OCI-LY1 (cell line): ENCODE results near the gene CCNDBP1.

Experiments used
- H2AFZ ChIP-seq: fragments of 200-600 bp; sonication (generic), shearing (Covaris generic); 2 replicates; pipeline ENCODE4 v1.6.0; 2014; ENCODE audit warnings: antibody characterized with exemption, mild to moderate bottlenecking, low read length
- H3F3A ChIP-seq: fragments of 200-600 bp; sonication (generic), shearing (Covaris generic); 2 replicates; pipeline ENCODE4 v1.6.0; 2014; ENCODE audit warnings: mild to moderate bottlenecking, antibody characterized with exemption, low read length, moderate library complexity; ENCODE audit not compliant: insufficient read depth
- H3K27ac ChIP-seq: fragments of 200-600 bp; sonication (generic); 2 replicates; pipeline ENCODE4 v1.5.1; 2014; ENCODE audit warnings: low read length, mixed run types, mild to moderate bottlenecking, low read depth; ENCODE audit not compliant: poor library complexity, severe bottlenecking
- H3K27me3 ChIP-seq: fragments of 200-600 bp; sonication (generic); 2 replicates; pipeline ENCODE4 v1.6.0; 2014; ENCODE audit warnings: antibody characterized with exemption, mild to moderate bottlenecking, low read length, moderate library complexity; ENCODE audit not compliant: insufficient read depth
- H3K36me3 ChIP-seq: fragments of 200-600 bp; sonication (generic); 2 replicates; pipeline ENCODE4 v1.6.1; 2014; ENCODE audit warnings: mild to moderate bottlenecking, antibody characterized with exemption, low read length, moderate library complexity, mixed read lengths; ENCODE audit not compliant: insufficient read depth
- H3K4me1 ChIP-seq: fragments of 200-600 bp; sonication (generic); 2 replicates; pipeline ENCODE4 v1.5.1; 2014; ENCODE audit warnings: mild to moderate bottlenecking, low read length, moderate library complexity; ENCODE audit not compliant: insufficient read depth, severe bottlenecking
- H3K4me2 ChIP-seq: fragments of 200-600 bp; sonication (generic), shearing (Covaris generic); 2 replicates; pipeline ENCODE4 v1.6.1; 2014; ENCODE audit warnings: low read length
- H3K4me3 ChIP-seq: fragments of 200-600 bp; sonication (generic); 2 replicates; pipeline ENCODE4 v1.5.1; 2014; ENCODE audit warnings: low read length, low read depth, mild to moderate bottlenecking, mixed read lengths; ENCODE audit not compliant: poor library complexity, severe bottlenecking
- H3K79me2 ChIP-seq: fragments of 200-600 bp; shearing (Covaris generic); 2 replicates; pipeline ENCODE4 v1.6.1; 2016; ENCODE audit warnings: mixed run types, low read length, mixed read lengths; ENCODE audit not compliant: insufficient read depth
- H3K9ac ChIP-seq: fragments of 200-600 bp; sonication (generic), shearing (Covaris generic); 2 replicates; pipeline ENCODE4 v1.6.1; 2014; ENCODE audit warnings: mild to moderate bottlenecking, low read length, mixed read lengths
- H3K9me2 ChIP-seq: fragments of 200-600 bp; sonication (generic), shearing (Covaris generic); 2 replicates; pipeline ENCODE4 v1.6.1; 2014; ENCODE audit warnings: low read depth, mild to moderate bottlenecking, low read length, mixed read lengths
- H3K9me3 ChIP-seq: fragments of 200-600 bp; shearing (Covaris generic); 2 replicates; pipeline ENCODE4 v1.6.1; 2014; ENCODE audit warnings: low read length, mixed read lengths
- H4K20me1 ChIP-seq: fragments of 200-600 bp; sonication (generic), shearing (Covaris generic); 2 replicates; pipeline ENCODE4 v1.6.0; 2016; ENCODE audit warnings: mild to moderate bottlenecking, low read length; ENCODE audit not compliant: insufficient read depth
- EZH2 ChIP-seq: fragments of 200-600 bp; sonication (generic), shearing (Covaris generic); IDR thresholded peaks from 2 replicates; pipeline ENCODE4 v1.8.0; 2017; ENCODE audit warnings: borderline replicate concordance, mixed run types, mild to moderate bottlenecking, antibody characterized with exemption, low read length, moderate library complexity, mixed read lengths
- TF ChIP-seq, protein P1 (sequence below): fragments of 200-600 bp; sonication (generic), shearing (Covaris generic); IDR thresholded peaks from 2 replicates; pipeline ENCODE4 v1.5.1; 2017; ENCODE audit warnings: mild to moderate bottlenecking, antibody characterized with exemption, low read length, moderate library complexity, mixed read lengths

The CCNDBP1 gene

DNA sequence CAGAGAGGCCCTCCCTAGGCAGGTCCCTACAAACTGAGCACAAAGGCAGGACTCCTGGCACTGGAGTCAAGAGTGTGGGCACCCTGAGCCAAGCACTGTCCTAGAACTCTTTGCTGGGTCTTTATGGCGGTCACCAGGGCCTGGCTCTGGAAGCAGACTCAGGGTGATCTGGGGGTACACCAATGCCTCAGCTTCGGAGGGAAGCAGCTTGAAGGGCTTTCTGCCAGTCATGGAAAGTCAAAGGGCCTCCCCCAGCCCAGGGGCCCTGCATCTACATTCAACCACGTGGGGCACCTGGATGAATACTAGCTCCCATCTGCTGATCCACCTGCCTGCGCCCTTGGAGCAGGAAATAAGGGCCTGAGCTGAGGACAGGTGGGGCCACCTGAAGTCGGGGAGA is 28.3 kb downstream of the CCNDBP1 start:
- H3K27ac ChIP-seq: no peak overlapping the region
- no peaks in the 10 kb centered on the region for H3K36me3 ChIP-seq
- peaks cover 14% of the 10 kb centered on the region for H3K27me3 ChIP-seq
- no peak overlapping the region for H3K4me2 ChIP-seq
- H3K4me3 ChIP-seq: no peak overlapping the region
- TF ChIP-seq, protein P1, sequence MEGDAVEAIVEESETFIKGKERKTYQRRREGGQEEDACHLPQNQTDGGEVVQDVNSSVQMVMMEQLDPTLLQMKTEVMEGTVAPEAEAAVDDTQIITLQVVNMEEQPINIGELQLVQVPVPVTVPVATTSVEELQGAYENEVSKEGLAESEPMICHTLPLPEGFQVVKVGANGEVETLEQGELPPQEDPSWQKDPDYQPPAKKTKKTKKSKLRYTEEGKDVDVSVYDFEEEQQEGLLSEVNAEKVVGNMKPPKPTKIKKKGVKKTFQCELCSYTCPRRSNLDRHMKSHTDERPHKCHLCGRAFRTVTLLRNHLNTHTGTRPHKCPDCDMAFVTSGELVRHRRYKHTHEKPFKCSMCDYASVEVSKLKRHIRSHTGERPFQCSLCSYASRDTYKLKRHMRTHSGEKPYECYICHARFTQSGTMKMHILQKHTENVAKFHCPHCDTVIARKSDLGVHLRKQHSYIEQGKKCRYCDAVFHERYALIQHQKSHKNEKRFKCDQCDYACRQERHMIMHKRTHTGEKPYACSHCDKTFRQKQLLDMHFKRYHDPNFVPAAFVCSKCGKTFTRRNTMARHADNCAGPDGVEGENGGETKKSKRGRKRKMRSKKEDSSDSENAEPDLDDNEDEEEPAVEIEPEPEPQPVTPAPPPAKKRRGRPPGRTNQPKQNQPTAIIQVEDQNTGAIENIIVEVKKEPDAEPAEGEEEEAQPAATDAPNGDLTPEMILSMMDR: no peak
- TF ChIP-seq EZH2: no peak
- no peaks in the 10 kb centered on the region for H3K9me3 ChIP-seq
- H3K79me2 ChIP-seq: no peaks in the 10 kb centered on the region
- no peaks in the 10 kb centered on the region for H3K9me2 ChIP-seq
- H3F3A ChIP-seq: no peaks in the 10 kb centered on the region
- H2AFZ ChIP-seq: no peak overlapping the region
- H4K20me1 ChIP-seq: no peaks in the 10 kb centered on the region
- no peaks in the 10 kb centered on the region for H3K4me1 ChIP-seq
- H3K9ac ChIP-seq: no peak overlapping the region

DNA sequence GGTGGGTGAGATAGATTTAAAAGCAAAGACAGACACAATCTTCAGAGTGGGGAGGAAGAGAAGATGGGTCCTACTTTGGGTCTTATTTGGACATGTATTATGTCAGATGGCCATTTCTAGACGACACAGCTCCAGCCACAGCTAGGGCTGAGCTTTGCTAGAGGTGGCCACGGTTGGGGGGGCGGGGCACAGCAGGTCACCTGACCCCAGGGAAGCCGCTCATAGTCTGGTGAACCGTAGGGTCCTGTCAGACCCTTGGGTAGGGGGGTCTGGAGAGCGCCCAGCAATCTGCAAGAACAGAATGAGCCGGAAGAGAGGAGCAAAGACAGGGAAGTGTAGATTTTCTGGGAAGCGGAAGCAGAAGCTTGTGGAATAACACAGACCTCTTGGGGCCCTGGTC is 29.0 kb downstream of the CCNDBP1 start:
- Histone ChIP-seq H2AFZ (no peak overlapping the region), H3F3A (no peaks in the 10 kb centered on the region), H3K27ac (no peak overlapping the region), H3K36me3 (no peaks in the 10 kb centered on the region), H3K9ac (no peak overlapping the region), H3K4me1 (no peaks in the 10 kb centered on the region), H3K79me2 (no peaks in the 10 kb centered on the region), H3K9me3 (no peaks in the 10 kb centered on the region), H4K20me1 (no peaks in the 10 kb centered on the region), H3K27me3 (peaks cover 14% of the 10 kb centered on the region), H3K9me2 (no peaks in the 10 kb centered on the region), H3K4me3 (no peak overlapping the region), H3K4me2 (no peak overlapping the region)
- TF ChIP-seq, protein P1: no peak
- no peak for TF ChIP-seq EZH2

DNA sequence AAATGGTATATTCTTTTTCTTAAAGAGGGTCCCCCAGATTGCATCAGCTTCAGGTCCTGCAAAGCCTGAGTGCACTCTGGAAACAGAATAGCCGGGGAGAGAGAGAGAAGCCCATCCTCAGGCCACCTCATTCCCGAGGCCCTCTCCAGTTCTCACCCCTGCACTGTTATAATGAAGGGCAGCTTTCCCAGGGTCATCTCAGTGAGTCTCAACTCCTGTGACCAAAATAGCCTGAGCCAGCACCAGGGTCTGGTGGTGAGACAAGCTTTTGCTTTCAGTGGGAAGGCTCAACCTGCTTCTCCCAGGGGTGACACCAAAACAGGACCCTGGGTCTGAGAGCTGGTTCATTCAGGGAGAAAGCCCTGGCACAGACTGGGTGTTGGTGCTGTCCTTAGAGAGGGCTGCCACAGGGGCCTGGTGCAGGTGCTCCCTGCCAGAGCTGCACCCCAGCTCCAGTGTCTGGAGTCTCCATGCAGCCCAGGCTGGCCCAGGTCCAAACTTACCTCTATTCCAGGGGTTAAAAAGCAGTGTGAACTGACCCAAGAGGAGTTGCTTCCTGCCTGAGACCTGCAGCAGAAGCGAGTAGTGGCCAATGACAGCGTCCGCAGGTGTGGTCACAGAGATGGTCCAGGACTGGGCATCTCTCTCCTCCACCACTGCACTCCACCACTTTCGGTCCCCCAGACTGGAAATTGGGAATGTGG is 29.5 kb downstream of the CCNDBP1 start:
- TF ChIP-seq, protein P1: no peak
- no peak for TF ChIP-seq EZH2
- Histone ChIP-seq H3K4me1 (no peaks in the 10 kb centered on the region), H3K9me3 (no peaks in the 10 kb centered on the region), H3F3A (no peaks in the 10 kb centered on the region), H4K20me1 (no peaks in the 10 kb centered on the region), H3K27ac (no peak overlapping the region), H3K4me2 (no peak overlapping the region), H3K36me3 (no peaks in the 10 kb centered on the region), H3K9ac (no peak overlapping the region), H3K79me2 (no peaks in the 10 kb centered on the region), H3K27me3 (peaks cover 14% of the 10 kb centered on the region), H3K9me2 (no peaks in the 10 kb centered on the region), H3K4me3 (no peak overlapping the region), H2AFZ (no peak overlapping the region)
